ENCODE results near the gene SIL1.

- no peak for TF ChIP-seq CTCF (conservative IDR thresholded peaks at IDR 0.05 in 1 of 2, IDR thresholded peaks at IDR 0.05 in 1 of 2; ENCODE audit: low read depth in 1 of 2, low read length in 2 of 2)
- no peak for TF ChIP-seq EZH2 (IDR thresholded peaks at IDR 0.05; ENCODE audit: low read length, missing control alignments)
These were observed 80.8 kb downstream of the SIL1 start for GRCh38 chr5:139117342-139117884.

Measured in fibroblast of lung (primary cell).